BLaER1 (cell line): ENCODE results near the gene OBSCN.

Source experiments
- H3K27ac ChIP-seq: shearing (Covaris generic); formaldehyde crosslinking; 2 replicates; pipeline ENCODE4 v1.8.1; 2022
- H3K27me3 ChIP-seq: shearing (Covaris generic); formaldehyde crosslinking; 2 replicates; pipeline ENCODE4 v1.8.1; 2022
- H3K36me3 ChIP-seq: shearing (Covaris generic); formaldehyde crosslinking; 2 replicates; pipeline ENCODE4 v1.8.1; 2022
- H3K4me1 ChIP-seq: shearing (Covaris generic); formaldehyde crosslinking; 2 replicates; pipeline ENCODE4 v1.8.1; 2022
- H3K4me2 ChIP-seq: shearing (Covaris generic); formaldehyde crosslinking; 2 replicates; pipeline ENCODE4 v1.8.1; 2022
- H3K4me3 ChIP-seq: shearing (Covaris generic); formaldehyde crosslinking; 2 replicates; pipeline ENCODE4 v1.8.1; 2022
- H3K9ac ChIP-seq: shearing (Covaris generic); formaldehyde crosslinking; 2 replicates; pipeline ENCODE4 v1.8.1; 2022
- H3K9me3 ChIP-seq: shearing (Covaris generic); formaldehyde crosslinking; 2 replicates; pipeline ENCODE4 v1.8.1; 2022
- H4K20me1 ChIP-seq: shearing (Covaris generic); formaldehyde crosslinking; 2 replicates; pipeline ENCODE4 v1.8.1; 2022
- Cebpa-rat ChIP-seq: shearing (Covaris generic); IDR thresholded peaks from 2 replicates; pipeline ENCODE4 v1.8.1; 2022

OBSCN gene

GRCh38 chr1:228190182-228190581 is 17.7 kb upstream of the OBSCN start:
- Histone ChIP-seq H3K36me3 (no peaks in the 10 kb centered on the region), H4K20me1 (no peaks in the 10 kb centered on the region), H3K4me3 (no peak overlapping the region), H3K27ac (no peak overlapping the region), H3K27me3 (no peaks in the 10 kb centered on the region), H3K9me3 (no peaks in the 10 kb centered on the region), H3K4me2 (no peak overlapping the region), H3K4me1 (no peaks in the 10 kb centered on the region), H3K9ac (no peak overlapping the region)
- TF ChIP-seq Cebpa-rat = no peak

GRCh38 chr1:228190778-228191177 is 17.1 kb upstream of the OBSCN start:
- H3K36me3 ChIP-seq = no peaks in the 10 kb centered on the region
- no peak overlapping the region for H3K4me2 ChIP-seq
- TF ChIP-seq Cebpa-rat = no peak
- H3K4me3 ChIP-seq = no peak overlapping the region
- no peak overlapping the region for H3K9ac ChIP-seq
- H3K9me3 ChIP-seq = no peaks in the 10 kb centered on the region
- no peaks in the 10 kb centered on the region for H3K27me3 ChIP-seq
- no peaks in the 10 kb centered on the region for H4K20me1 ChIP-seq
- no peaks in the 10 kb centered on the region for H3K4me1 ChIP-seq
- H3K27ac ChIP-seq = no peak overlapping the region

- H4K20me1 ChIP-seq = no peaks in the 10 kb centered on the region
- no peak for TF ChIP-seq Cebpa-rat
- H3K9ac ChIP-seq = no peak overlapping the region
- H3K4me1 ChIP-seq = no peaks in the 10 kb centered on the region
- no peaks in the 10 kb centered on the region for H3K36me3 ChIP-seq
- H3K27me3 ChIP-seq = no peaks in the 10 kb centered on the region
- no peak overlapping the region for H3K4me3 ChIP-seq
- H3K4me2 ChIP-seq = no peak overlapping the region
- no peak overlapping the region for H3K27ac ChIP-seq
- peaks cover 13% of the 10 kb centered on the region for H3K9me3 ChIP-seq
Observed at GRCh38 chr1:228194436-228194835, 13.4 kb upstream of the OBSCN start.

GRCh38 chr1:228194921-228195812 is 12.7 kb upstream of the OBSCN start:
- Histone ChIP-seq H3K4me1 (no peaks in the 10 kb centered on the region), H3K9ac (no peak overlapping the region), H3K36me3 (no peaks in the 10 kb centered on the region), H3K27me3 (no peaks in the 10 kb centered on the region), H4K20me1 (no peaks in the 10 kb centered on the region), H3K4me3 (no peak overlapping the region), H3K9me3 (peaks cover 20% of the 10 kb centered on the region), H3K27ac (no peak overlapping the region), H3K4me2 (no peak overlapping the region)
- TF ChIP-seq Cebpa-rat = no peak

GRCh38 chr1:228197555-228198147 is 10.2 kb upstream of the OBSCN start:
- no peaks in the 10 kb centered on the region for H3K27me3 ChIP-seq
- H4K20me1 ChIP-seq = no peaks in the 10 kb centered on the region
- no peak overlapping the region for H3K9ac ChIP-seq
- H3K4me1 ChIP-seq = no peaks in the 10 kb centered on the region
- H3K27ac ChIP-seq = no peak overlapping the region
- no peak overlapping the region for H3K4me2 ChIP-seq
- no peak overlapping the region for H3K4me3 ChIP-seq
- peaks cover 21% of the 10 kb centered on the region for H3K9me3 ChIP-seq
- no peaks in the 10 kb centered on the region for H3K36me3 ChIP-seq
- TF ChIP-seq Cebpa-rat = no peak

- H3K36me3 ChIP-seq = no peaks in the 10 kb centered on the region
- H3K4me1 ChIP-seq = no peaks in the 10 kb centered on the region
- H3K4me3 ChIP-seq = no peak overlapping the region
- no peak overlapping the region for H3K27ac ChIP-seq
- no peak overlapping the region for H3K4me2 ChIP-seq
- no peaks in the 10 kb centered on the region for H3K27me3 ChIP-seq
- H3K9ac ChIP-seq = no peak overlapping the region
- H3K9me3 ChIP-seq = peaks cover 21% of the 10 kb centered on the region
- TF ChIP-seq Cebpa-rat = no peak
- no peaks in the 10 kb centered on the region for H4K20me1 ChIP-seq
Observed at GRCh38 chr1:228198977-228199590, 8.8 kb upstream of the OBSCN start.

- TF ChIP-seq Cebpa-rat = no peak
- Histone ChIP-seq H3K27me3 (no peaks in the 10 kb centered on the region), H3K9ac (no peak overlapping the region), H3K36me3 (no peaks in the 10 kb centered on the region), H3K4me1 (peaks cover 7% of the 10 kb centered on the region), H3K9me3 (peaks cover 3% of the 10 kb centered on the region; the same call in 1 of the 2 replicates), H4K20me1 (no peaks in the 10 kb centered on the region), H3K4me2 (no peak overlapping the region), H3K4me3 (no peak overlapping the region), H3K27ac (no peak overlapping the region)
Observed at GRCh38 chr1:228204958-228205357, 2.9 kb upstream of the OBSCN start.

- no peaks in the 10 kb centered on the region for H3K27me3 ChIP-seq
- no peaks in the 10 kb centered on the region for H4K20me1 ChIP-seq
- H3K36me3 ChIP-seq = no peaks in the 10 kb centered on the region
- H3K9ac ChIP-seq = no peak overlapping the region
- no peak for TF ChIP-seq Cebpa-rat
- H3K9me3 ChIP-seq = no peaks in the 10 kb centered on the region
- H3K4me2 ChIP-seq = 0 out of 2 replicates have a peak overlapping the region, but pooled peaks have one; percentile 4
- H3K4me1 ChIP-seq = peaks cover 7% of the 10 kb centered on the region
- H3K4me3 ChIP-seq = no peak overlapping the region
- no peak overlapping the region for H3K27ac ChIP-seq
Observed at GRCh38 chr1:228205526-228206436, 2.1 kb upstream of the OBSCN start.

GRCh38 chr1:228206582-228207351 is 1.1 kb upstream of the OBSCN start:
- no peak overlapping the region for H3K27ac ChIP-seq
- peaks cover 7% of the 10 kb centered on the region for H3K4me1 ChIP-seq
- H3K9me3 ChIP-seq = no peaks in the 10 kb centered on the region
- no peak overlapping the region for H3K4me2 ChIP-seq
- no peak overlapping the region for H3K9ac ChIP-seq
- no peak overlapping the region for H3K4me3 ChIP-seq
- no peaks in the 10 kb centered on the region for H3K27me3 ChIP-seq
- H4K20me1 ChIP-seq = no peaks in the 10 kb centered on the region
- TF ChIP-seq Cebpa-rat = no peak
- no peaks in the 10 kb centered on the region for H3K36me3 ChIP-seq
